A549 (cell line): ENCODE results near the gene TRIM2.

Experiments
- BCL3 ChIP-seq: fragments of >200 bp; sonication (Bioruptor Twin); formaldehyde crosslinking; IDR thresholded peaks from 3 replicates; pipeline ENCODE4 v1.6.1; 2016
- CTCF ChIP-seq: fragments of >200 bp; sonication (Bioruptor Twin); formaldehyde crosslinking; IDR thresholded peaks from 3 replicates; pipeline ENCODE4 v1.5.1; 2016
- EP300 ChIP-seq, 2 experiments: fragments of >200 bp; sonication (Bioruptor Twin); formaldehyde crosslinking; IDR thresholded peaks; 2 replicates in 1 of 2; 3 replicates in 1 of 2; pipeline ENCODE4 v1.6.1; 2016 to 2017
- KDM1A ChIP-seq: fragments of 200-600 bp; sonication (generic); IDR thresholded peaks from 2 replicates; pipeline ENCODE4 v1.6.1; 2016; ENCODE audit warnings: low read depth, mild to moderate bottlenecking
- MAFK ChIP-seq: fragments of 450-650 bp; IDR thresholded peaks from 2 replicates; pipeline ENCODE4 v1.6.1; 2014; ENCODE audit not compliant: partially characterized antibody
- MAX ChIP-seq: IDR thresholded peaks from 2 replicates; pipeline ENCODE4 v1.6.1; 2012
- MAZ ChIP-seq: fragments of 150-350 bp; IDR thresholded peaks from 2 replicates; pipeline ENCODE4 v1.6.1; 2014; ENCODE audit warnings: antibody characterized with exemption, low read depth, low read length, borderline replicate concordance
- MYC ChIP-seq: IDR thresholded peaks from 2 replicates; pipeline ENCODE4 v1.6.1; 2012; ENCODE audit warnings: mild to moderate bottlenecking, inconsistent platforms, low read length, improper control_type of control experiment, borderline replicate concordance
- POLR2A ChIP-seq: IDR thresholded peaks from 2 replicates; pipeline ENCODE4 v1.6.1; 2012; ENCODE audit warnings: mild to moderate bottlenecking, low read length

GRCh38 chr4:153189016-153189801 lies 15.0 kb upstream of the TRIM2 start:
- TF ChIP-seq MAX (no peak), EP300 (IDR thresholded peaks at IDR 0.05) (no peak), CTCF (no peak), MAZ (no peak), KDM1A (no peak), MYC (no peak), MAFK (no peak), BCL3 (no peak), POLR2A (no peak)
